AG09319 (cell line): ENCODE measurements around the gene LIN37.
A peak's percentile ranks its signal among the peaks of the same experiment; 100 is the strongest.

ENCODE experiments used
- DNase-seq: peaks from one replicate; pipeline ENCODE4 v3.0.0-alpha.2; 2010; ENCODE audit warnings: low read depth; ENCODE audit errors: extremely low read depth
- CTCF ChIP-seq: IDR thresholded peaks from 2 replicates; pipeline ENCODE4 v1.5.1; 2011; ENCODE audit warnings: low read depth, mild to moderate bottlenecking, inconsistent platforms, low read length, moderate library complexity

Gene LIN37

DNA sequence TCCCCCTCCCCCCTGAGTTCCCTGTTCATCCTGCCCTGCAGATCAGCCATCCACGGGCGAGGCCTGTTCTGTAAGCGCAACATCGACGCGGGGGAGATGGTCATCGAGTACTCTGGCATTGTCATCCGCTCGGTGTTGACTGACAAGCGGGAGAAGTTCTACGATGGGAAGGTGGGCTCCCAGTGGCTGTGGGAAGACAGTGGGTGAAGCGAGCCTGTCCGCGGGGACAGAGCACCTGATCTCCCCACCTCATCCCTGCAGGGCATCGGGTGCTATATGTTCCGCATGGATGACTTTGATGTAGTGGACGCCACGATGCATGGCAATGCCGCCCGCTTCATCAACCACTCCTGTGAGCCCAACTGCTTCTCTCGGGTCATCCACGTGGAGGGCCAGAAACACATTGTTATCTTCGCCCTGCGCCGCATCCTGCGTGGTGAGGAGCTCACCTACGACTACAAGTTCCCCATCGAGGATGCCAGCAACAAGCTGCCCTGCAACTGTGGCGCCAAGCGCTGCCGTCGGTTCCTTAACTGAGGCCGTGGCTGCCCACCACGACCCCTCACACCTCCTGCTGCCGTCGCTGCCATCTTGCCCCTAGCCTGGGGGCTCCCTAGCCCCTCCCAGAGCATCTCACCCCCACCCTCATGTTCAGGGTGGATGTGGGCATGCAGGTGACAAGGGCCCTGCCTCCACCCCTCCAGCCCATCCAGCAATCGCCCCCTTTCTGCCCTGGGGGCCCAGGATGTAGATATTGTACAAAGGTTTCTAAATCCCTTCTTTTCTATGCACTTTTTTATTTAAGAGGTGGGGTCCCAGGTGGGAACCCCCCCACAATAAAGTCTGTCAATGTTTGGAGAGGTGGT, 10.1 kb upstream of the LIN37 start:
- no peak for DNase-seq
- no peak for TF ChIP-seq CTCF

DNA sequence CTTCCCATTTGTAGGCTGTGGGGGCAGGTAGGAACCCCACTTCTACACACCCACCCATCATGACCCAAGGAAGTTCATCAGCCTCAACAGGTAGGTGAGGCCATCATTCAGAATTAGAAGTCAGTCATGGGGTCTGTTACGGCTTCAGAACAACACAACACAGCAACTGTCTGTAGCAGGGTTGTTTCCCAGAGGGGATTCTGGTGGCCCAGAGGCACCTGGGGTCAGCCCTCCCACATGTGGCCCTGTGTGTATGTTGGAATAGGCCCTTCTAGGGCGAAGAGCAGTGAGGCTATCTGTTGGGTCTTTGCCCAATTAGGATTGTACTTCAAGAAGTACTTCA, 9.5 kb upstream of the LIN37 start:
- no peak for TF ChIP-seq CTCF
- no peak for DNase-seq

DNA sequence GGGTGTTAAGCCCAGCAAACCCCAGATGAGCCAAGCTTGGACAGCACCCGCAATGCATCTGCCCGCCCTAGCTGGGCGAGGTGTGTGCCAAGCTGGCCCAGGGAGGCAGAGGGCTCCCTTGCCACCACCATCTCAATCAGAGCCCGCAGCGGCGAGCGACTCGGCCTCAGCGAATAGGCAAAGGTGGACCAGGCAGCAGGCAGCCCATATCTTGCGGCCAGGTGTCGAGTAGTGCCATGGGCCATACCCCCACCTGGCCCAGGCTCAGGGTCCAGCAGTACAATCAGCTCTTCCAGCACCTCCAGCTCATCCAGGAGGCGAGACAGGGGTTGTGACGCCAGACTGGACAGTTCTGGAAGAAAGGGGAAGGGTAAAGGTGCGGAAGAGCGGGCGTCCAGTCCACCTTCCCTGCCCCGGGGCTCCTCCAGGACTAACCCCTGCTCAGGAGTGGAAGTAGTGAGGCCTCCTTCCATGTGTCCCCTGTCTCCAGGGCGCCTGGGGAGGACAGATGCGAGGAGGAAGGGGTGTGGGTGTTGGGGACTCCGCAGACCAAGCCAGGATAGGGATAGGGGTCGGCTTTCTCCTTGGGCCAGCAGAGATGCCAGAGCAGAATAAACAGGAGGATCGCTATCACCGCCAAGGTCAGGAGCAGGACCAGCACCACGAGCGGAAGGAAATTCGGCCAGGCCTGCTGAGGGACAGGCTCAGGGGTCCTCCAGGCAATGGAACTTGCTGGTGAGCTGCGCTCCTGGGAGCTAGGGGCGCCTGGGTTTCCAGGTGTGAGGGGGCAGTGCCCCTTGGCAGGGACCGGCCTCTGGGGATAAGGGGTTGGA, 8.9 kb upstream of the LIN37 start:
- TF ChIP-seq CTCF, result no peak
- no peak for DNase-seq

DNA sequence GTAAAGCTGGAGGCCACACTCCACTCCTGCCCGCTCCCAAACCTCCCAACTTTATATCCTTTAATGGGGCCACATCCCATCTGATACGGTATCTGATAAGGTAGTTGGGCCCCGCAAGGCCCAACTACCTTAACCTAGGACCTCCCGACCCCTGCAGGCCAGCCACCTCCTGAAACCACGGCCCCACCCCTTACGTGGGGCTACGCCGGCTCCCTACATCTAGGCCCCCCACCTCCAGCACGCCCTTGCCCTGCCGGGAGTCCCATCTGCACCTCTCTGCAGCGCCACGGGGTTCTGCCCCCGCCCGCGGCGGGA, 8.3 kb upstream of the LIN37 start:
- no peak for DNase-seq
- no peak for TF ChIP-seq CTCF

DNA sequence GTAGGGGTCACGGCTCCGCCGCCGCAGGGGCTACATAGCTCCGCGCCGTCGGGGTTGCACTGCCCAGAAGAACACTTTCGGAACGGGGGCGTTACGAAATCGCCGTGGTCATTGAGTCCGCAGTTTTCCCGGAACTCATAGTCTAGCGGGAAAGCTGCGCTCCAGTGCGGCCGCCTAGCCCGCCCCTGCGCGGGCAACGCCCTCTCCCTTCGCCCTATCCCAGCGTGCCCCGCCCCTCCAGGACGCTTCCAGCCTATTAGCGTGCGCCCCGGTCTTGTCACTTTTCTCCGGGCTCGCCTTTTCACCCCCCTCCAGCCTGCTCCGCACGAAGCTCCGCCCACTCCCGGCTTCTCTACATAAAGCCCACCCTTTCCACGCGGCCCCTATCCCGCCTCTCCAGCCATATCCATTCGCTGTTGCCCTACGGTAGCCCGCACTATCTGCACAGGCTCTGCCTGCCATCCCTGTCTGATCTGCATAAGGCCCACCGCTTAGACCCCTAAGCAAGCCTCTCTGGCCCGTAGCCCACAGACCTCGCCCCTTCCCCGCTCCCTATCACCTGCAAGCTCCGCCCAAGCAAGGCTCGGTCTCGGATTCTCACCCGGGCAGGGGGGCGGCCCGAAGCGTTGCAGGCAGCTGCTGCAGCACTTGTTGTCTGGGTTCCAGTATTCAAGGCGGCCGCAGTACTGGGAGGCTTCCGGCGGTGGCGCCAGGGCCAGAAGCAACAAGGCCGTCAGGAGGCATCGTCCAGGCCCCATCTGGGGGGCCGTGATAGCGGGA, 7.8 kb upstream of the LIN37 start:
- peak; percentile 89 for DNase-seq
- TF ChIP-seq CTCF, result no peak; the same call in 1 of the 2 replicates

- no peak for TF ChIP-seq CTCF
Measured at GRCh38 chr19:35741203-35741515, 7.2 kb upstream of the LIN37 start.

More at GRCh38 chr19:35741203-35741515, 7.2 kb upstream of the LIN37 start:
- DNase-seq, result no peak
